IMR-90 (cell line): ENCODE measurements around the gene OPCML. TPM values are rescaled to one million over a fixed set of nuclear protein-coding genes. Genes with fewer than 3 reads are reported as not detected.

Source experiments
- ATAC-seq: fragments of 200-7000 bp; cut with Tn5 transposase; 2 replicates; pipeline ENCODE4 v1.9.1; 2020; ENCODE audit warnings: low read depth, mild to moderate bottlenecking, moderate library complexity
- BruUV-seq: library from RNA; stranded (reverse); fragments of 400-500 nt; replicated peaks from 2 replicates; lab custom pipeline; 2021; lab: Mats Ljungman, UMichigan
- CTCF ChIA-PET: fragments of 300-600 bp; formaldehyde crosslinking; extraction: SDS; loops from one replicate; lab custom pipeline; 2021; ENCODE audit warnings: antibody characterized with exemption; lab: Yijun Ruan, JAX
- POLR2A ChIA-PET: fragments of 300-600 bp; sonication (Branson Sonifier 250); formaldehyde crosslinking; loops from one replicate; lab custom pipeline; 2022; ENCODE audit warnings: antibody characterized with exemption; ENCODE audit not compliant: unreplicated experiment; lab: Charles Lee
- DNase-seq: peaks from one replicate; pipeline ENCODE4 v3.0.0; 2013
- H2AFZ ChIP-seq: replicated peaks from 2 replicates; pipeline ENCODE3; 2013; ENCODE audit warnings: low read length, mild to moderate bottlenecking; ENCODE audit not compliant: poor library complexity
- H2AK5ac ChIP-seq: 2 replicates; pipeline ENCODE4 v1.6.1; 2013; ENCODE audit warnings: low read depth, low read length, inconsistent platforms
- H2AK9ac ChIP-seq: replicated peaks from 2 replicates; pipeline ENCODE3; 2013; ENCODE audit warnings: mild to moderate bottlenecking, low read depth, low read length, moderate library complexity; ENCODE audit not compliant: poor library complexity
- H2BK120ac ChIP-seq: 2 replicates; pipeline ENCODE4 v1.6.1; 2013; ENCODE audit warnings: low read depth, low read length, inconsistent platforms
- H2BK15ac ChIP-seq: 3 replicates; pipeline ENCODE4 v1.6.1; 2013; ENCODE audit warnings: low read depth, low read length, inconsistent platforms
- H2BK20ac ChIP-seq: 2 replicates; pipeline ENCODE4 v1.6.1; 2013; ENCODE audit warnings: low read depth, mild to moderate bottlenecking, inconsistent platforms, low read length, moderate library complexity
- H2BK5ac ChIP-seq: 2 replicates; pipeline ENCODE4 v1.6.1; 2013; ENCODE audit warnings: mild to moderate bottlenecking, low read depth, low read length, inconsistent platforms; ENCODE audit not compliant: poor library complexity, severe bottlenecking
- H3K14ac ChIP-seq: replicated peaks from 2 replicates; pipeline ENCODE4 v1.6.1; 2013; ENCODE audit warnings: low read depth, low read length, inconsistent platforms
- H3K18ac ChIP-seq: 2 replicates; pipeline ENCODE4 v1.6.1; 2013; ENCODE audit warnings: low read depth, low read length, control low read depth
- H3K23ac ChIP-seq: 2 replicates; pipeline ENCODE4 v1.6.1; 2013; ENCODE audit warnings: low read depth, low read length, inconsistent platforms
- H3K27ac ChIP-seq: 2 replicates; pipeline ENCODE4 v1.5.1; 2013; ENCODE audit warnings: mild to moderate bottlenecking, control low read depth, low read length; ENCODE audit not compliant: insufficient read depth
- H3K27me3 ChIP-seq: 2 replicates; pipeline ENCODE4 v1.6.1; 2013; ENCODE audit warnings: low read length; ENCODE audit not compliant: control insufficient read depth, insufficient read depth
- H3K36me3 ChIP-seq: 2 replicates; pipeline ENCODE4 v1.6.1; 2013; ENCODE audit warnings: low read length, mixed read lengths; ENCODE audit not compliant: control insufficient read depth, insufficient read depth
- H3K4ac ChIP-seq: 2 replicates; pipeline ENCODE4 v1.6.1; 2013; ENCODE audit warnings: low read depth, low read length, inconsistent platforms
- H3K4me1 ChIP-seq: 2 replicates; pipeline ENCODE4 v1.6.1; 2013; ENCODE audit warnings: low read length, mixed read lengths; ENCODE audit not compliant: control insufficient read depth, insufficient read depth
- H3K4me2 ChIP-seq: 2 replicates; pipeline ENCODE4 v1.6.1; 2013; ENCODE audit warnings: low read depth, mild to moderate bottlenecking, control low read depth, low read length, moderate library complexity
- H3K4me3 ChIP-seq: 2 replicates; pipeline ENCODE4 v1.5.1; 2013; ENCODE audit warnings: low read depth, mild to moderate bottlenecking, control low read depth, low read length, moderate library complexity; ENCODE audit not compliant: insufficient read depth
- H3K56ac ChIP-seq: 2 replicates; pipeline ENCODE4 v1.6.1; 2013; ENCODE audit warnings: low read length, inconsistent platforms; ENCODE audit not compliant: insufficient read depth; ENCODE audit errors: extremely low read depth
- H3K79me1 ChIP-seq, 2 experiments: 2 replicates each; pipeline ENCODE4 v1.6.1; 2013; ENCODE audit warnings: low read length in 2 of 2, inconsistent platforms in 1 of 2, low read depth in 1 of 2
- H3K9ac ChIP-seq: 2 replicates; pipeline ENCODE4 v1.6.1; 2013; ENCODE audit warnings: low read depth, low read length, control low read depth
- H3K9me1 ChIP-seq: 2 replicates; pipeline ENCODE4 v1.6.1; 2013; ENCODE audit warnings: low read length, inconsistent platforms; ENCODE audit not compliant: insufficient read depth
- H3K9me3 ChIP-seq: 2 replicates; pipeline ENCODE4 v1.6.1; 2013; ENCODE audit warnings: low read length; ENCODE audit not compliant: control insufficient read depth, insufficient read depth
- H4K20me1 ChIP-seq: 2 replicates; pipeline ENCODE4 v1.6.1; 2013; ENCODE audit warnings: low read length, inconsistent platforms; ENCODE audit not compliant: insufficient read depth
- H4K5ac ChIP-seq: 2 replicates; pipeline ENCODE4 v1.6.1; 2013; ENCODE audit warnings: mild to moderate bottlenecking, low read depth, low read length, control low read depth
- H4K8ac ChIP-seq, 2 experiments: 2 replicates each; pipeline ENCODE4 v1.6.1; 2013; ENCODE audit warnings: low read depth in 2 of 2, low read length in 2 of 2, control low read depth in 1 of 2, inconsistent platforms in 1 of 2
- H4K91ac ChIP-seq: 2 replicates; pipeline ENCODE4 v1.6.1; 2013; ENCODE audit warnings: low read depth, low read length, inconsistent platforms; ENCODE audit not compliant: insufficient read depth
- MAFK ChIP-seq: IDR thresholded peaks from 2 replicates; pipeline ENCODE4 v1.6.1; 2012; ENCODE audit warnings: low read depth, low read length, improper control_type of control experiment
- NFE2L2 ChIP-seq: fragments of 150-350 bp; IDR thresholded peaks from 2 replicates; pipeline ENCODE4 v1.6.1; 2016; ENCODE audit warnings: low read depth, mild to moderate bottlenecking, low read length
- RCOR1 ChIP-seq: IDR thresholded peaks from 2 replicates; pipeline ENCODE4 v1.6.1; 2012; ENCODE audit warnings: mild to moderate bottlenecking, low read length, improper control_type of control experiment; ENCODE audit not compliant: insufficient replicate concordance
- WGBS, 2 experiments: methylation state at CpG; one replicate each; pipeline versions ENCODE4 v1.1.5 to v1.1.7; 2013; ENCODE audit warnings: missing lambda C conversion rate in 2 of 2; ENCODE audit not compliant: insufficient read length in 1 of 2; ENCODE audit errors: extremely low coverage in 2 of 2; 5-methylcytosine and 5-hydroxymethylcytosine counted together
- dilution Hi-C: fragments of 300-500 bp; cut with HindIII; formaldehyde crosslinking; loops from one replicate; pipeline ENCODE4 v1.14.3; 2018; ENCODE audit warnings: low sequenced_read_pairs; ENCODE audit not compliant: unreplicated experiment
- in situ Hi-C: fragments of 300-500 bp; cut with MboI; formaldehyde crosslinking; loops from 3 replicates; pipeline ENCODE4 v1.14.3; 2019; ENCODE audit warnings: low sequenced_read_pairs, inconsistent platforms, mixed read lengths
- intact Hi-C: fragments of 100-400 bp; cut with micrococcal nuclease; formaldehyde crosslinking; loops from 2 replicates; pipeline ENCODE4 v1.10.0; 2022
- polyA plus RNA-seq, 3 experiments: library from polyadenylated mRNA; depleted of rRNA; stranded (reverse); fragments of >200 nt; gene quantifications; 2 replicates each; pipeline ENCODE4 v1.2.3, GENCODE V29; 2012; ENCODE audit warnings: low replicate concordance in 1 of 3
- total RNA-seq: library from RNA; depleted of rRNA; stranded (reverse); fragments of >200 nt; gene quantifications from 2 replicates; pipeline ENCODE4 v1.2.3, GENCODE V29; 2012

Gene OPCML
- total and polyA plus RNA-seq, 2 of the 4 experiments (the other 2 are of a cell fraction): under 0.01 to 2.6 TPM

GRCh38 chr11:132981131-132981956 is 551.0 kb downstream of the OPCML start:
- no peaks in the 10 kb centered on the region for H3K9me3 ChIP-seq
- no peak overlapping the region for H3K14ac ChIP-seq
- no peak overlapping the region for H4K5ac ChIP-seq
- no peaks in the 10 kb centered on the region for H3K4me1 ChIP-seq
- no peak overlapping the region for H3K23ac ChIP-seq
- H3K18ac ChIP-seq: no peak overlapping the region
- dilution Hi-C loops (no loop called here), intact Hi-C loops (no loop called here), in situ Hi-C loops (no loop called here)
- ChIA-PET POLR2A (interaction anchor here (0.6 kb wide), 1 partner anchor 42 kb away, joined by 3 read pairs; no protein-coding TSS in a partner anchor), CTCF (no interaction called here)
- H3K9me1 ChIP-seq: no peaks in the 10 kb centered on the region
- H4K91ac ChIP-seq: no peak overlapping the region
- H2AFZ ChIP-seq: no peak overlapping the region
- H3K27ac ChIP-seq: no peak overlapping the region
- no peak overlapping the region for H2BK5ac ChIP-seq
- H2BK20ac ChIP-seq: no peak overlapping the region
- no TSS peak for BruUV-seq
- H3K56ac ChIP-seq: no peak overlapping the region
- H2AK5ac ChIP-seq: no peak overlapping the region
- no peaks in the 10 kb centered on the region for H3K36me3 ChIP-seq
- H2BK15ac ChIP-seq: no peak overlapping the region
- H2AK9ac ChIP-seq: no peak overlapping the region
- no peak overlapping the region for H3K4me3 ChIP-seq
- no peaks in the 10 kb centered on the region for H3K27me3 ChIP-seq
- DNase-seq: no peak
- H2BK120ac ChIP-seq: no peak overlapping the region
- H4K8ac ChIP-seq: no peak overlapping the region
- no peak overlapping the region for H3K9ac ChIP-seq
- H4K20me1 ChIP-seq: no peaks in the 10 kb centered on the region
- 22% methylated on average over 1 of the region's 17 CpGs; no CpG with 5 or more reads in 1 of the 2 experiments for WGBS, 2 experiments
- TF ChIP-seq RCOR1: no peak
- no peak for TF ChIP-seq NFE2L2
- peak; percentile 34; the same call in 1 of the 2 replicates for TF ChIP-seq MAFK
- no peak for ATAC-seq
- H3K4ac ChIP-seq: no peak overlapping the region
- no peak overlapping the region for H3K4me2 ChIP-seq
- H3K79me1 ChIP-seq: no peaks in the 10 kb centered on the region
